Gastroesophageal sphincter (tissue), 3 donors: Measurements from ENCODE around the gene TSPAN17.

Source experiments
- EP300 ChIP-seq: sonication (generic); formaldehyde crosslinking; IDR thresholded peaks from one replicate; pipeline ENCODE4 v1.6.1; 2017; ENCODE audit warnings: antibody characterized with exemption, mild to moderate bottlenecking
- POLR2A ChIP-seq, 2 donors: fragments of 450-650 bp; IDR thresholded peaks; one replicate each; pipeline ENCODE4 v1.6.1; 2017; ENCODE audit warnings: antibody characterized with exemption in 2 of 2, mild to moderate bottlenecking in 2 of 2, moderate library complexity in 1 of 2
- POLR2AphosphoS5 ChIP-seq: sonication (generic); formaldehyde crosslinking; IDR thresholded peaks from one replicate; pipeline ENCODE4 v1.6.1; 2017; ENCODE audit warnings: antibody characterized with exemption
- TF ChIP-seq, protein P1 (sequence below), 4 experiments: fragments of 200-600 bp in 2 of 4; fragments of 450-650 bp in 2 of 4; sonication (generic) in 1 of 4; IDR thresholded peaks; one replicate each; pipeline ENCODE4 v1.5.1; 2017 to 2019; ENCODE audit warnings: antibody characterized with exemption in 4 of 4, mild to moderate bottlenecking in 2 of 4, moderate library complexity in 2 of 4

DNA sequence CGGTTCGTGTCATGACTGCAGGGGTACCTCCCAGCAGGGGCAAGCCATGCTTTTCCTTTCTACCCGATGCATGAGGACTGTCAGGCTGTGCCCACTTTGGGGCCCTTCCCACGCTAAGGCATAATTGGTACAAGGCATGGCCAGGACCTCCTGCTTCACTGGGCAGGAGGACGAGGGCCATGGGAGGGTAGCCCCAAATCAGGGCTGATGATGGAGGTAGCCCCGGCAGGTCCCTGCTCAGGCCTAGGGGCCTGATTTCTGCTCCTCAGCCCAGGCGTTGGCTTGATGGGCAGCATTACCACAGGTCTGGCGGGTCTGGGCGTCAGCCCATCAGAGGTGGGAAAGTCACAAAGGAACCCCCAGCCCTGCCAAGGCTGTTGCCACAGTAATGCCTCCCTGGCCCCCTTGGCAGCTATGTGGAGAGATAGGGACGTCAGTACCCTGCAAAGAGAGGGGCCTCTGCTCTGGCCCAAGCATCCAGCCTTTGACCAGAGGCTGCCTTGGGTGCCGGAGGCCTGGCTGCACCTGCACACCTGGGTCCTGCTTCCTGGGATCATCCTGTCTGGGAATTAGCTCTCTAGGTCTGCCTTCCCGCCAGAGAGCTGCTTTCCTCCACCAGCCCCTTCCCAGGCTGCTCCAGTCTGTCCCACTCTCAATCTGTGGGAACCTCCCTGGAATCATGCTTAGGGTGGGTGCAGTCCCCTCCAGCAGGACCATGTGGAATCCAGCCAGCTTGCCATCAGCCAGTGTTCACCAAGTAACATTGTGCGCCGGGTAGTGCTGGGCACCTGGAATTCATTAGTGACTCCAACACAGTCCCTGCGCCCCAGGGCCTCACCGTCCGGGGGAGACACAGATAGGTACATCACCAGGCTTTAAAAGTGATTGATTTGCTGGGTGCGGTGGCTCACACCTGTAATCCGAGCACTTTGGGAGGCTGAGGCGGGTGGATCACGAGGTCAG is 15.4 kb downstream of the TSPAN17 start:
- no peak for TF ChIP-seq EP300
- TF ChIP-seq, protein P1, sequence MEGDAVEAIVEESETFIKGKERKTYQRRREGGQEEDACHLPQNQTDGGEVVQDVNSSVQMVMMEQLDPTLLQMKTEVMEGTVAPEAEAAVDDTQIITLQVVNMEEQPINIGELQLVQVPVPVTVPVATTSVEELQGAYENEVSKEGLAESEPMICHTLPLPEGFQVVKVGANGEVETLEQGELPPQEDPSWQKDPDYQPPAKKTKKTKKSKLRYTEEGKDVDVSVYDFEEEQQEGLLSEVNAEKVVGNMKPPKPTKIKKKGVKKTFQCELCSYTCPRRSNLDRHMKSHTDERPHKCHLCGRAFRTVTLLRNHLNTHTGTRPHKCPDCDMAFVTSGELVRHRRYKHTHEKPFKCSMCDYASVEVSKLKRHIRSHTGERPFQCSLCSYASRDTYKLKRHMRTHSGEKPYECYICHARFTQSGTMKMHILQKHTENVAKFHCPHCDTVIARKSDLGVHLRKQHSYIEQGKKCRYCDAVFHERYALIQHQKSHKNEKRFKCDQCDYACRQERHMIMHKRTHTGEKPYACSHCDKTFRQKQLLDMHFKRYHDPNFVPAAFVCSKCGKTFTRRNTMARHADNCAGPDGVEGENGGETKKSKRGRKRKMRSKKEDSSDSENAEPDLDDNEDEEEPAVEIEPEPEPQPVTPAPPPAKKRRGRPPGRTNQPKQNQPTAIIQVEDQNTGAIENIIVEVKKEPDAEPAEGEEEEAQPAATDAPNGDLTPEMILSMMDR (IDR thresholded peaks at IDR 0.05), result no peak
- no peak for TF ChIP-seq POLR2AphosphoS5
- no peak for TF ChIP-seq POLR2A (IDR thresholded peaks at IDR 0.05)
